Ishikawa (cell line): ENCODE results near the gene KCNK6.

Source experiments
- EP300 ChIP-seq: IDR thresholded peaks from 2 replicates; pipeline ENCODE4 v1.6.1; 2012; ENCODE audit warnings: borderline replicate concordance
- TAF1 ChIP-seq: IDR thresholded peaks from 2 replicates; pipeline ENCODE4 v1.6.1; 2012; ENCODE audit warnings: low read depth, mild to moderate bottlenecking
- TEAD4 ChIP-seq: IDR thresholded peaks from 2 replicates; pipeline ENCODE4 v1.6.1; 2012

GRCh38 chr19:38320969-38321339 is 1.3 kb downstream of the KCNK6 start:
- TF ChIP-seq TAF1 (no peak), EP300 (no peak), TEAD4 (no peak)
